ENCODE results near the gene CDK6. TPM values are rescaled to one million over a fixed set of nuclear protein-coding genes. Genes with fewer than 3 reads are reported as not detected.
A peak's percentile ranks its signal among the peaks of the same experiment; 100 is the strongest.
"Not testable (repeated sequence)": the region's sequence is repeated elsewhere in the genome, so short reads cannot be mapped to it uniquely, and the experiment has no call there.

CDK6 gene
- 42.0 TPM for total RNA-seq
- 6.5 TPM for polyA plus RNA-seq
- long read RNA-seq, donor 1, result 0 reads
- long read RNA-seq, donor 2, result 0 reads
- long read RNA-seq, donor 3, partial matches to known transcripts, result 0 of 5 reads
- long read RNA-seq, donor 3, other reads (novel, unspliced or antisense), result 0 of 5 reads
- long read RNA-seq, donor 4, partial matches to known transcripts, result 0 of 1 reads
- long read RNA-seq, donor 4, other reads (novel, unspliced or antisense), result 0 of 1 reads
- long read RNA-seq, donor 5, partial matches to known transcripts, result 0 of 1 reads
- long read RNA-seq, donor 5, other reads (novel, unspliced or antisense), result 0 of 1 reads
- long read RNA-seq, donor 6, transcript CDK6-202 (8 exons, 1,465 nt), result major isoform, 6 of 11 reads
- long read RNA-seq, donor 6, partial matches to known transcripts, result 5 of 11 reads
- long read RNA-seq, donor 6, other reads (novel, unspliced or antisense), result 0 of 11 reads
- long read RNA-seq, donor 7, full-length matches to known transcripts, result 5 of 5 reads
- long read RNA-seq, donor 7, partial matches to known transcripts, result 0 of 5 reads
- long read RNA-seq, donor 7, other reads (novel, unspliced or antisense), result 0 of 5 reads
- long read RNA-seq, donor 8, result 0 reads
- long read RNA-seq, donor 9, full-length matches to known transcripts, result 6 of 21 reads
- long read RNA-seq, donor 9, partial matches to known transcripts, result 8 of 21 reads
- long read RNA-seq, donor 9, other reads (novel, unspliced or antisense), result 7 of 21 reads
- long read RNA-seq, donor 10, full-length matches to known transcripts, result 7 of 12 reads
- long read RNA-seq, donor 10, partial matches to known transcripts, result 5 of 12 reads
- long read RNA-seq, donor 10, other reads (novel, unspliced or antisense), result 0 of 12 reads

DNA sequence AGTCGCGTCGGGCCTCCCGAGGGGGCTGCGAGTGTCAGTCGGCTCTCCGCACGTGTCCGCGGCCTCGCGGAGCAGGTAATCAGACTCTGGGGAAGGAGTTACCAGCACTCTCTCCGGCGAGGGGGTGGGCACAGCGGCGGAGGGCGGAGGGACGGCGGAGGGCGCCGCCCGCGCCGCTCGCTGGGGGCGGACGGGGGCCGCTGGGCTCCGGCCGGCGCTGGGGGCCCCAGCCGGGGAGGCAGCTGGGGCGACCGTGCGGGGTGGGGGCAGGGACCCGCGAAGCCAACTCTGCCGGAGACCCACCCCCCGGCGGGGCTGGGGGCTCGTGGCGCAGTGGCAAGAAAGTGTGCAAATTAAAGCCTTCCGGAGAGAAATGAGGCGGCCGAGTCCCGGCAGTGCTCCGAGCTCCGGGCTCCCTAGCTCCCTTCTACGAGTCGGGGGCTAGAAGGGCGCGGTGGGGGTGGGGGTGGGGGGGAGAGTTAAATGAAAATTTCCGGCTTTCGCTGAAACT is at the start of gene CDK6:
TSS of gene CDK6 (minus strand) at position 85 of the 511 bp plus-strand sequence. CDS start 3,250 bp downstream, outside the sequence.
- peak within 1 kb of the TSS; percentile 65 to 93 for H3K4me3 ChIP-seq (ENCODE audit: low read length in 2 of 2)
- peaks cover 3 to 6% of the 10 kb centered on the region in 2 donors for H3K4me1 ChIP-seq (ENCODE audit: control insufficient read depth in 2 of 2, insufficient read depth in 2 of 2, low read length in 2 of 2)
- H3K27ac ChIP-seq (ENCODE audit: low read depth in 1 of 2, low read length in 1 of 2), result peak within 1 kb of the TSS; percentile 96
- DNase-seq (ENCODE audit: low read depth in 6 of 9, low spot score in 9 of 9), result peak in 6 of 9 donors; percentile 44 to 80 (median 57)
- no peaks in the 10 kb centered on the region for H3K27me3 ChIP-seq (ENCODE audit: control insufficient read depth in 2 of 2, insufficient read depth in 1 of 2, low read length in 1 of 2)
- no peaks in the 10 kb centered on the region for H3K9me3 ChIP-seq (ENCODE audit: control insufficient read depth in 2 of 2, insufficient read depth in 1 of 2, low read length in 1 of 2)
- H3K36me3 ChIP-seq (ENCODE audit: control insufficient read depth in 2 of 2, insufficient read depth in 2 of 2, low read length in 1 of 2), result no peaks in the 10 kb centered on the region
- under 1% methylated on average over 54 of the region's 54 CpGs for WGBS

DNA sequence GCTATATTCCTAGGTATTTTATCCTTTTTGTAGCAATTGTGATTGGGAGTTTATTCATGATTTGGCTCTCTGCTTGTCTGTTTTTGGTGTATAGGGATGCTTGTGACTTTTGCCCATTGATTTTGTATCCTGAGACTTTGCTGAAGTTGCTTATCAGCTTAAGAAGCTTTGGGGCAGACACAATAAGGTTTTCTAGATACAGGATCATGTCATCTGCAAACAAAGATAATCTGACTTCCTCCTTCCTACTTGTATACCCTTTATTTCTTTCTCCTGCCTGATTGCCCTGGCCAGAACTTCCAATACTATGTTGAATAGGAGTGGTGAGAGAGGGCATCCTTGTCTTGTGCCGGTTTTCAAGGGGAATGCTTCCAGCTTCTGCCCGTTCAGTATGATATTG is 49.7 kb upstream of the CDK6 start:
- H3K4me3 ChIP-seq (ENCODE audit: low read length in 2 of 2); H3K27ac ChIP-seq (ENCODE audit: low read depth in 1 of 2, low read length in 1 of 2); H3K4me1 ChIP-seq (ENCODE audit: control insufficient read depth in 2 of 2, insufficient read depth in 2 of 2, low read length in 2 of 2); H3K9me3 ChIP-seq (ENCODE audit: control insufficient read depth in 2 of 2, insufficient read depth in 1 of 2, low read length in 1 of 2); H3K36me3 ChIP-seq (ENCODE audit: control insufficient read depth in 2 of 2, insufficient read depth in 2 of 2, low read length in 1 of 2); H3K27me3 ChIP-seq (ENCODE audit: control insufficient read depth in 2 of 2, insufficient read depth in 1 of 2, low read length in 1 of 2); DNase-seq (ENCODE audit: low read depth in 6 of 9, low spot score in 9 of 9): not testable (repeated sequence)
- WGBS, result 92% methylated on average over 2 of the region's 2 CpGs

DNA sequence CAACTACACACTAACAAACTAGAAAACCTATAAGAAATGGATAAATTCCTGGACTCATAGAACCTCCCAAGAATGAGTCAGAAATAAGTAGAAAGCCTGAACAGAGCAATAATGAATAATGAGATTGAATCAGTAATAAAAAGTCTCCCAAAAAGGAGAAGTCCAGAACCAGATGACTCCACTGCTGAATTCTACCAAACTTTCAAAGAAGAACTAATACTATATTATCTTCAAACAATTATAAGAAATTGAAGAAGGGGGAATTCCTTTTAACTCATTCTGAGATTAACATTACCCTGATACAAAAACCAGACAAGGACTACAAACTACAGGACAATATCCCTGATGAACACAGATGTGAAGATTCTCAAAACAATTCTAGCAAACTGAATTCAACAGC is 47.8 kb upstream of the CDK6 start:
- DNase-seq (ENCODE audit: low read depth in 6 of 9, low spot score in 9 of 9), result no peak
- Histone ChIP-seq H3K9me3 (ENCODE audit: control insufficient read depth in 2 of 2, insufficient read depth in 1 of 2, low read length in 1 of 2) (peaks cover 0 to 16% of the 10 kb centered on the region in 2 donors), H3K27ac (ENCODE audit: low read depth in 1 of 2, low read length in 1 of 2) (no peak overlapping the region), H3K27me3 (ENCODE audit: control insufficient read depth in 2 of 2, insufficient read depth in 1 of 2, low read length in 1 of 2) (peaks cover 0 to 12% of the 10 kb centered on the region in 2 donors), H3K4me3 (ENCODE audit: low read length in 2 of 2) (no peak overlapping the region), H3K4me1 (ENCODE audit: control insufficient read depth in 2 of 2, insufficient read depth in 2 of 2, low read length in 2 of 2) (no peaks in the 10 kb centered on the region), H3K36me3 (ENCODE audit: control insufficient read depth in 2 of 2, insufficient read depth in 2 of 2, low read length in 1 of 2) (no peaks in the 10 kb centered on the region)

DNA sequence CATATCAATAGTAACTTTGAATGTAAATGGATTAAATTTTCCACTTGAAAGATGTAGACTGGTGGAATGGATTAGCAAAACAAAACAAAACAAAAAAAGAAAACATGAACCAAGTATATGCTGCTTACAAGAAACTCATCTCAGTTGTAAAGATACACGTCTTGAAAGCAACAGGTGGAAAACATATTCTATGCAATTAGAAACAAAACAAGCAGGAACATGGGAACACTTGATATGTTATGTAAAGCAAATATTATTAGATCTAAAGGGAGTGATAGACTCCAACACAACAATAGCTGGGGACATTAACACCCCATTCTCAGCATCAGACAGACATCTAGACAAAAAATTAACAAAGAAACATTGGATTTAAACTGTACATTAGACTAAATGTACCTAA is 46.4 kb upstream of the CDK6 start:
- DNase-seq (ENCODE audit: low read depth in 6 of 9, low spot score in 9 of 9), result no peak
- Histone ChIP-seq H3K4me1 (ENCODE audit: control insufficient read depth in 2 of 2, insufficient read depth in 2 of 2, low read length in 2 of 2) (no peaks in the 10 kb centered on the region), H3K27me3 (ENCODE audit: control insufficient read depth in 2 of 2, insufficient read depth in 1 of 2, low read length in 1 of 2) (peaks cover 0 to 20% of the 10 kb centered on the region in 2 donors), H3K36me3 (ENCODE audit: control insufficient read depth in 2 of 2, insufficient read depth in 2 of 2, low read length in 1 of 2) (no peaks in the 10 kb centered on the region), H3K27ac (ENCODE audit: low read depth in 1 of 2, low read length in 1 of 2) (no peak overlapping the region), H3K9me3 (ENCODE audit: control insufficient read depth in 2 of 2, insufficient read depth in 1 of 2, low read length in 1 of 2) (peaks cover 0 to 11% of the 10 kb centered on the region in 2 donors), H3K4me3 (ENCODE audit: low read length in 2 of 2) (no peak overlapping the region)
- 97% methylated on average over 1 of the region's 1 CpG for WGBS

DNA sequence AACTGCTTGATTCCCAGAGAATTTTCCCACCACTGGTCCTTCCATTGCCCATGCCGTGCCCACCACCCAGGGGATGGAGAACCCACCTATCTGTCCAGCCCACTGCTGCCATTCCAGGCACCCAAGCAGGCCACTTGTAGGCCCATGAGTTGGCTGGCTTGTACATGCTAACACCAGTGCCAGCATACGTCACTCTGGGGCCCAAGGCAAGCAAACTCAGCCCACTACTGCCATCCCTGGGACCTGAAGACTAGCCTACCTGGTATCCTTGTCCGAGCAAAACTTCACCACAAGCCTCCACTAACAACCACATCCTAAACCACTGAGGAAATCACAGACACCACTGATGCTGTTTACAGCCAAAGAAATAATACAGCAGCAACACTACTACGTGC is 44.7 kb upstream of the CDK6 start:
- 73% methylated on average over 4 of the region's 4 CpGs for WGBS
- Histone ChIP-seq H3K36me3 (ENCODE audit: control insufficient read depth in 2 of 2, insufficient read depth in 2 of 2, low read length in 1 of 2) (no peaks in the 10 kb centered on the region), H3K27me3 (ENCODE audit: control insufficient read depth in 2 of 2, insufficient read depth in 1 of 2, low read length in 1 of 2) (peaks cover 0 to 23% of the 10 kb centered on the region in 2 donors), H3K27ac (ENCODE audit: low read depth in 1 of 2, low read length in 1 of 2) (no peak overlapping the region), H3K9me3 (ENCODE audit: control insufficient read depth in 2 of 2, insufficient read depth in 1 of 2, low read length in 1 of 2) (peaks cover 0 to 11% of the 10 kb centered on the region in 2 donors), H3K4me1 (ENCODE audit: control insufficient read depth in 2 of 2, insufficient read depth in 2 of 2, low read length in 2 of 2) (no peaks in the 10 kb centered on the region), H3K4me3 (ENCODE audit: low read length in 2 of 2) (no peak overlapping the region)
- no peak for DNase-seq (ENCODE audit: low read depth in 6 of 9, low spot score in 9 of 9)

DNA sequence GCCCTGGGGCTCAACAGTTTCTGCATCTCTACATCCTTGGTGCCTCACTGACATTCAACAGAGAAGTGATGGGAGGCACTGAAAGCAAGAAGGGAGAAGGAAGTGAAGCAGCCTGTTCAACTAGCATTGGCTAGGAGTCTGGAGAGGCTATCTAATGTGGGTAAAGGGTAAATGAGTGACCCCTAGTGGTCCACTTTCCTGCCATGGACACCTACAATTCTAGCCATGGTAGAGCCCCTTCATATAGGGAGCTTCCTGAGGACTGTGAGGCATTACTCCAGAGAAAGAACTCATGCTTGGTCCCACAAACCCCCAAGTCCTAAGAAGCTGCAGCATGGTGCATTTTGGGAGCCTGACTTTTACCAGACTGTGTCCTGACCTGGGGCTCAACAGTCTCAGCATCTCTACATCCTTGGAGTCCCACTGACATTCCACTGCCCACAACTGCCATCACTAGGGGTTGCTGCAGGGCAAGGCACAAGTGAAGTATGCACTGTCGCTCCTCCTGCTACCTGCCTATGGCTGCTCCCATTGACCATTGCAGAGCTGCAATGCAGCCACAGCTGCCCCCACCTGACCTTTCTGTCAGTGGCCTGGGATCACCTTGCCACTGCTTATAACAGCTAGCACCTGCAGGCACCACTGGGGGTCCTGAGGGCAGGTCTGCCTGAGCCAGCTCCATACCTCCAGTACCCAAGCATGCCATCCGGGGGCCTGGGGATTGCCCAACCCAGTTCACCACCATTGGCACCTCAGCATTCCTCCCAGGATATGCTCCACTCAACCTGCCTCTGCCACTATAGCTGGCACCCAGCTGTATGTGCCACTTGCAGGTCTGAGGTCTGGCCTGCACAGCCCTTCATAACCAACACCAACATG is 44.1 kb upstream of the CDK6 start:
- no peak overlapping the region for H3K4me3 ChIP-seq (ENCODE audit: low read length in 2 of 2)
- H3K36me3 ChIP-seq (ENCODE audit: control insufficient read depth in 2 of 2, insufficient read depth in 2 of 2, low read length in 1 of 2), result no peaks in the 10 kb centered on the region
- H3K9me3 ChIP-seq (ENCODE audit: control insufficient read depth in 2 of 2, insufficient read depth in 1 of 2, low read length in 1 of 2), result peaks cover 0 to 11% of the 10 kb centered on the region in 2 donors
- no peaks in the 10 kb centered on the region for H3K4me1 ChIP-seq (ENCODE audit: control insufficient read depth in 2 of 2, insufficient read depth in 2 of 2, low read length in 2 of 2)
- peaks cover 0 to 29% of the 10 kb centered on the region in 2 donors for H3K27me3 ChIP-seq (ENCODE audit: control insufficient read depth in 2 of 2, insufficient read depth in 1 of 2, low read length in 1 of 2)
- 97% methylated on average over 2 of the region's 2 CpGs for WGBS
- peak in 1 of 9 donors; percentile 18 for DNase-seq (ENCODE audit: low read depth in 6 of 9, low spot score in 9 of 9)
- H3K27ac ChIP-seq (ENCODE audit: low read depth in 1 of 2, low read length in 1 of 2), result no peak overlapping the region

DNA sequence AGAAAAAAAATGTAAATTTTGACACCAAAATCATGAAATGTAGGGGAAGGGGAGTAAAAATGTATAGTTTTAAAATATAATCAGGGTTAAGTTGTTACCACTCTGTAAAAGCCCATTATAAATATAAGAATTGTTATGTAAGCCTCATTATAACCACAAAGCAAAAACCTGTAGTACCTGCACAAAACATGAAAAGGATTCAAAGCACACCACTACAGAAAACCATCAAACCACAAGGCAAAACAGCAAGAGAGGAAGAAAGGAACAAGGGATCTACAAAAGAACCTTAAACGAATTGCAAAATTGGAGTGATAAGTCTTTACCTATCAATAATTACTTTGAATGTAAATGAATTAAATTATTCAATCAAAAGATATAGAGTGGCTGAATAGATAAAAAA is 41.0 kb upstream of the CDK6 start:
- Histone ChIP-seq H3K27ac (ENCODE audit: low read depth in 1 of 2, low read length in 1 of 2) (no peak overlapping the region), H3K9me3 (ENCODE audit: control insufficient read depth in 2 of 2, insufficient read depth in 1 of 2, low read length in 1 of 2) (peaks cover 0 to 11% of the 10 kb centered on the region in 2 donors), H3K4me3 (ENCODE audit: low read length in 2 of 2) (no peak overlapping the region), H3K4me1 (ENCODE audit: control insufficient read depth in 2 of 2, insufficient read depth in 2 of 2, low read length in 2 of 2) (no peaks in the 10 kb centered on the region), H3K27me3 (ENCODE audit: control insufficient read depth in 2 of 2, insufficient read depth in 1 of 2, low read length in 1 of 2) (peaks cover 0 to 32% of the 10 kb centered on the region in 2 donors), H3K36me3 (ENCODE audit: control insufficient read depth in 2 of 2, insufficient read depth in 2 of 2, low read length in 1 of 2) (no peaks in the 10 kb centered on the region)
- DNase-seq (ENCODE audit: low read depth in 6 of 9, low spot score in 9 of 9), result peak; percentile 14 to 82 (median 46)
- 7% methylated on average over 1 of the region's 1 CpG for WGBS

DNA sequence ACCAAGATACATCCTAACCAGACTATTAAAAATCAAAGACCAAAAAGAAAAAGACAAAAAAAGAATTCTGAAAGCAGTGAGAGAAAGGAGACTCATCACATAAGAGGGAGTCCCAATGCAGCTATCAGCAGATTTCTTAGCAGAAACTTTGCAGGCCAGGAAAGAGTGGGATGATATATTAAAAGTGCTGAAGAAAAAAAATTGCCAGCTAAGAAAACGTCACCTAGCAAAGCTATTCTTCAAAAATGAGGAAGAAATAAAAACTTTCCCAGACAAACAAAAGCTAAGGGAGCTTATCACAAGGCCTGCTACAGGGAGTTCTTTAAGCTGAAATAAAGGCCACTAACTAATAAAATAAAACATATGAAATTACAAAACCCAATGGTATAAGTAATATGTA is 40.5 kb upstream of the CDK6 start:
- no peak for DNase-seq (ENCODE audit: low read depth in 6 of 9, low spot score in 9 of 9)
- Histone ChIP-seq H3K9me3 (ENCODE audit: control insufficient read depth in 2 of 2, insufficient read depth in 1 of 2, low read length in 1 of 2) (peaks cover 0 to 11% of the 10 kb centered on the region in 2 donors), H3K36me3 (ENCODE audit: control insufficient read depth in 2 of 2, insufficient read depth in 2 of 2, low read length in 1 of 2) (no peaks in the 10 kb centered on the region), H3K4me3 (ENCODE audit: low read length in 2 of 2) (no peak overlapping the region), H3K27me3 (ENCODE audit: control insufficient read depth in 2 of 2, insufficient read depth in 1 of 2, low read length in 1 of 2) (peaks cover 0 to 32% of the 10 kb centered on the region in 2 donors), H3K27ac (ENCODE audit: low read depth in 1 of 2, low read length in 1 of 2) (no peak overlapping the region), H3K4me1 (ENCODE audit: control insufficient read depth in 2 of 2, insufficient read depth in 2 of 2, low read length in 2 of 2) (no peaks in the 10 kb centered on the region)
- 87% methylated on average over 1 of the region's 1 CpG for WGBS
